ENCODE results near the gene DPY19L3.

Gene DPY19L3

GRCh38 chr19:32522967-32523366 lies 117.4 kb downstream of the DPY19L3 start:
- no peak for DNase-seq

GRCh38 chr19:32526895-32527294 lies 121.3 kb downstream of the DPY19L3 start:
- DNase-seq = no peak

- DNase-seq = no peak
These were observed 125.2 kb downstream of the DPY19L3 start for GRCh38 chr19:32530773-32531172.

- DNase-seq = no peak
These were observed 126.7 kb downstream of the DPY19L3 start for GRCh38 chr19:32532233-32532632.

Data from NCI-H2029 treated with DMSO at 0.1 percent for 48 hours (cell line).